ENCODE results near the gene ITPR2.

Gene ITPR2

GRCh38 chr12:26728205-26729050 lies 104.6 kb downstream of the ITPR2 start:
- DNase-seq: no peak

GRCh38 chr12:26727482-26728204 lies 105.4 kb downstream of the ITPR2 start:
- no peak for DNase-seq

GRCh38 chr12:26726956-26727355 lies 106.0 kb downstream of the ITPR2 start:
- DNase-seq: no peak

- DNase-seq: no peak
These were observed 107.6 kb downstream of the ITPR2 start for GRCh38 chr12:26725276-26725916.

GRCh38 chr12:26724309-26724702 lies 108.7 kb downstream of the ITPR2 start:
- DNase-seq: no peak

GRCh38 chr12:26723379-26724308 lies 109.3 kb downstream of the ITPR2 start:
- no peak for DNase-seq

- peak in 1 of 2 experiments; percentile 50 for DNase-seq
These were observed 111.2 kb downstream of the ITPR2 start for GRCh38 chr12:26721800-26722199.

GRCh38 chr12:26719852-26720251 lies 113.1 kb downstream of the ITPR2 start:
- no peak for DNase-seq

- DNase-seq: no peak
These were observed 115.2 kb downstream of the ITPR2 start for GRCh38 chr12:26717757-26718156.

- DNase-seq: no peak
These were observed 117.8 kb downstream of the ITPR2 start for GRCh38 chr12:26715232-26715631.

GRCh38 chr12:26713885-26714383 lies 119.1 kb downstream of the ITPR2 start:
- DNase-seq: no peak

- no peak for DNase-seq
These were observed 120.1 kb downstream of the ITPR2 start for GRCh38 chr12:26712892-26713291.

GRCh38 chr12:26711569-26711968 lies 121.4 kb downstream of the ITPR2 start:
- DNase-seq: no peak

- DNase-seq: peak in 1 of 2 experiments; percentile 16
These were observed 121.9 kb downstream of the ITPR2 start for GRCh38 chr12:26711072-26711471.

- no peak for DNase-seq
These were observed 127.1 kb downstream of the ITPR2 start for GRCh38 chr12:26705851-26706250.

- DNase-seq: no peak
These were observed 128.1 kb downstream of the ITPR2 start for GRCh38 chr12:26704684-26705460.

- no peak for DNase-seq
These were observed 128.8 kb downstream of the ITPR2 start for GRCh38 chr12:26704214-26704613.

- DNase-seq: no peak
These were observed 130.3 kb downstream of the ITPR2 start for GRCh38 chr12:26702741-26703140.

- peak; percentile 24 to 61 for DNase-seq
These were observed 131.3 kb downstream of the ITPR2 start for GRCh38 chr12:26701604-26702215.

GRCh38 chr12:26700430-26700829 lies 132.6 kb downstream of the ITPR2 start:
- no peak for DNase-seq

- no peak for DNase-seq
These were observed 133.8 kb downstream of the ITPR2 start for GRCh38 chr12:26699237-26699636.
